B cell (primary cell): ENCODE data around the gene NLGN4X. TPM values are rescaled to one million over a fixed set of nuclear protein-coding genes. Genes with fewer than 3 reads are reported as not detected.

Source experiments
- ATAC-seq: fragments of 200-7000 bp; cut with Tn5 transposase; one replicate; pipeline ENCODE4 v1.10.0; 2021; ENCODE audit warnings: low read depth, mild to moderate bottlenecking, moderate number of reproducible peaks, moderate library complexity
- CTCF ChIA-PET: fragments of 350-600 bp; sonication (Branson Sonifier 250); formaldehyde crosslinking; loops from one replicate; lab custom pipeline; 2021; ENCODE audit warnings: antibody characterized with exemption, inconsistent platforms; lab: Charles Lee
- POLR2A ChIA-PET: fragments of 350-600 bp; sonication (Branson Sonifier 250); formaldehyde crosslinking; loops from one replicate; lab custom pipeline; 2021; ENCODE audit warnings: antibody characterized with exemption; lab: Charles Lee
- DNase-seq: peaks from one replicate; pipeline ENCODE4 v3.0.0; 2013
- H2AFZ ChIP-seq: 2 replicates; pipeline ENCODE4 v1.6.1; 2012; ENCODE audit warnings: mild to moderate bottlenecking, low read depth, low read length; ENCODE audit not compliant: insufficient read depth, poor library complexity, severe bottlenecking
- H3K27ac ChIP-seq, 2 donors: 1 replicate in 1 of 2; 2 replicates in 1 of 2; pipeline ENCODE4 v1.5.1; 2012 to 2013; ENCODE audit warnings: low read length in 2 of 2, mild to moderate bottlenecking in 2 of 2, moderate library complexity in 1 of 2
- H3K27me3 ChIP-seq, 4 experiments: fragments of 200-600 bp in 1 of 4; sonication (generic) in 1 of 4; replicated peaks in 1 of 4; 1 replicate in 2 of 4; 2 replicates in 2 of 4; pipeline versions ENCODE4 v1.6.1 to v1.7.0; 2013 to 2016; ENCODE audit warnings: low read length in 3 of 4, mild to moderate bottlenecking in 2 of 4, mixed read lengths in 1 of 4, moderate library complexity in 1 of 4; ENCODE audit not compliant: insufficient read depth in 4 of 4, control insufficient read depth in 3 of 4; ENCODE audit errors: control extremely low read depth in 1 of 4
- H3K36me3 ChIP-seq, 2 experiments: replicated peaks in 1 of 2; 1 replicate in 1 of 2; 2 replicates in 1 of 2; pipeline versions ENCODE4 v1.6.1 to v1.7.1; 2013; ENCODE audit warnings: low read length in 1 of 2; ENCODE audit not compliant: insufficient read depth in 2 of 2, control insufficient read depth in 1 of 2; ENCODE audit errors: control extremely low read depth in 1 of 2, extremely low read depth in 1 of 2
- H3K4me1 ChIP-seq, 2 donors: fragments of 200-600 bp in 1 of 2; sonication (generic) in 1 of 2; 1 replicate in 1 of 2; 2 replicates in 1 of 2; pipeline versions ENCODE4 v1.5.1 to v1.6.1; 2013 to 2017; ENCODE audit warnings: low read length in 2 of 2; ENCODE audit not compliant: control insufficient read depth in 2 of 2, insufficient read depth in 2 of 2
- H3K4me2 ChIP-seq: replicated peaks from 2 replicates; pipeline ENCODE3; 2012; ENCODE audit warnings: mild to moderate bottlenecking, low read depth, low read length; ENCODE audit not compliant: poor library complexity, severe bottlenecking
- H3K4me3 ChIP-seq, 5 experiments: fragments of 200-600 bp in 1 of 5; sonication (generic) in 1 of 5; 1 replicate in 3 of 5; 2 replicates in 2 of 5; pipeline versions ENCODE4 v1.5.1 to v1.7.0; 2011 to 2016; ENCODE audit warnings: low read length in 4 of 5, mild to moderate bottlenecking in 4 of 5, low read depth in 2 of 5, control low read depth in 1 of 5, moderate library complexity in 1 of 5; ENCODE audit not compliant: insufficient read depth in 1 of 5; ENCODE audit errors: control extremely low read depth in 1 of 5, extremely low read depth in 1 of 5
- H3K79me2 ChIP-seq: fragments of 200-600 bp; sonication (generic); one replicate; pipeline ENCODE4 v1.6.0; 2016; ENCODE audit warnings: low read length; ENCODE audit not compliant: control insufficient read depth, insufficient read depth
- H3K9ac ChIP-seq: fragments of 200-600 bp; sonication (generic); 2 replicates; pipeline ENCODE4 v1.6.1; 2017; ENCODE audit warnings: mild to moderate bottlenecking, low read length, moderate library complexity
- H3K9me3 ChIP-seq, 3 donors: one replicate each; pipeline versions ENCODE4 v1.6.1 to v1.7.1; 2013; ENCODE audit warnings: low read length in 2 of 3; ENCODE audit not compliant: control insufficient read depth in 2 of 3, insufficient read depth in 1 of 3; ENCODE audit errors: control extremely low read depth in 1 of 3
- H4K20me1 ChIP-seq: 2 replicates; pipeline ENCODE4 v1.6.0; 2012; ENCODE audit warnings: mild to moderate bottlenecking, low read length; ENCODE audit not compliant: insufficient read depth, control insufficient read depth, poor library complexity, severe bottlenecking
- H3K27ac Mint-ChIP-seq: one replicate; pipeline ENCODE4 v1.8.0; 2021; ENCODE audit warnings: mixed read lengths
- H3K27me3 Mint-ChIP-seq: one replicate; pipeline ENCODE4 v1.8.0; 2021; ENCODE audit warnings: mixed read lengths
- H3K4me1 Mint-ChIP-seq: one replicate; pipeline ENCODE4 v1.8.0; 2021; ENCODE audit warnings: mixed read lengths
- H3K4me3 Mint-ChIP-seq: one replicate; pipeline ENCODE4 v1.8.0; 2021; ENCODE audit warnings: mixed read lengths
- H3K9me3 Mint-ChIP-seq: one replicate; pipeline ENCODE4 v1.8.0; 2022; ENCODE audit warnings: mixed read lengths; ENCODE audit not compliant: insufficient read depth
- CTCF ChIP-seq: fragments of 200-600 bp; IDR thresholded peaks from one replicate; pipeline ENCODE4 v1.8.0; 2022; ENCODE audit warnings: antibody characterized with exemption, mild to moderate bottlenecking
- EZH2 ChIP-seq: IDR thresholded peaks from 2 replicates; pipeline ENCODE4 v1.6.1; 2012; ENCODE audit warnings: borderline replicate concordance, low read depth, mild to moderate bottlenecking, moderate library complexity, low read length; ENCODE audit not compliant: insufficient read depth, poor library complexity, severe bottlenecking
- WGBS: methylation state at CpG from one replicate; pipeline ENCODE4 v1.1.5; 2013; ENCODE audit warnings: missing lambda C conversion rate; ENCODE audit not compliant: insufficient coverage; 5-methylcytosine and 5-hydroxymethylcytosine counted together
- intact Hi-C: fragments of 100-400 bp; cut with micrococcal nuclease; formaldehyde crosslinking; loops from one replicate; pipeline ENCODE4 v1.10.0; 2022
- polyA plus RNA-seq: library from polyadenylated mRNA; depleted of rRNA; stranded (reverse); fragments of >200 nt; gene quantifications from 2 replicates; pipeline ENCODE4 v1.2.3, GENCODE V29; 2012
- total RNA-seq, 2 donors: library from RNA; stranded (reverse); fragments of 120-200 nt in 1 of 2; gene quantifications; 1 replicate in 1 of 2; 2 replicates in 1 of 2; pipeline versions ENCODE4 v1.2.3 to v1.2.4, GENCODE V29; 2013 to 2022

Gene NLGN4X
- total and polyA plus RNA-seq, 2 donors (not counting 1 experiment from before 2014, with no cell fraction given) = 0.09 to 0.34 TPM

- no peaks in the 10 kb centered on the region for H3K4me1 ChIP-seq
- Mint-ChIP-seq H3K27ac (no peak overlapping the region), H3K4me3 (no peak overlapping the region), H3K9me3 (no peaks in the 10 kb centered on the region), H3K27me3 (no peaks in the 10 kb centered on the region), H3K4me1 (no peaks in the 10 kb centered on the region)
- no peaks in the 10 kb centered on the region for H4K20me1 ChIP-seq
- TF ChIP-seq EZH2 = no peak
- TF ChIP-seq CTCF = no peak
- WGBS = no CpG with 5 or more reads among the region's 1 CpG
- CTCF ChIA-PET = no interaction called here
- H3K9me3 ChIP-seq = no peaks in the 10 kb centered on the region
- H3K9ac ChIP-seq = no peak overlapping the region
- no peak overlapping the region for H3K4me2 ChIP-seq
- H3K27ac ChIP-seq = no peak overlapping the region
- intact Hi-C loops = no loop called here
- no peaks in the 10 kb centered on the region for H3K36me3 ChIP-seq
- H3K27me3 ChIP-seq = no peaks in the 10 kb centered on the region
- POLR2A ChIA-PET = no interaction called here
- no peak overlapping the region for H2AFZ ChIP-seq
- no peak for ATAC-seq
- no peaks in the 10 kb centered on the region for H3K79me2 ChIP-seq
- no peak for DNase-seq
- H3K4me3 ChIP-seq = no peak overlapping the region
Observed at GRCh38 chrX:5998456-5998855, 230.2 kb downstream of the NLGN4X start.

GRCh38 chrX:5991393-5991792 is 237.3 kb downstream of the NLGN4X start:
- Mint-ChIP-seq H3K4me3 (no peak overlapping the region), H3K9me3 (no peaks in the 10 kb centered on the region), H3K4me1 (no peaks in the 10 kb centered on the region), H3K27ac (no peak overlapping the region), H3K27me3 (no peaks in the 10 kb centered on the region)
- POLR2A ChIA-PET = no interaction called here
- ATAC-seq = no peak
- no peak for DNase-seq
- WGBS = no CpG with 5 or more reads among the region's 3 CpGs
- TF ChIP-seq CTCF (no peak), EZH2 (no peak)
- Histone ChIP-seq H3K4me1 (no peaks in the 10 kb centered on the region), H4K20me1 (no peaks in the 10 kb centered on the region), H3K27me3 (no peaks in the 10 kb centered on the region), H3K79me2 (no peaks in the 10 kb centered on the region), H3K9me3 (no peaks in the 10 kb centered on the region), H3K4me3 (no peak overlapping the region), H3K36me3 (no peaks in the 10 kb centered on the region), H2AFZ (no peak overlapping the region), H3K4me2 (no peak overlapping the region), H3K9ac (no peak overlapping the region), H3K27ac (no peak overlapping the region)
- CTCF ChIA-PET = no interaction called here
- intact Hi-C loops = no loop called here
